ENCODE measurements around the gene ANK3. TPM values are rescaled to one million over a fixed set of nuclear protein-coding genes. Genes with fewer than 3 reads are reported as not detected.

Gene ANK3
- polyA plus RNA-seq, 1 experiment: 0.13 TPM

DNA sequence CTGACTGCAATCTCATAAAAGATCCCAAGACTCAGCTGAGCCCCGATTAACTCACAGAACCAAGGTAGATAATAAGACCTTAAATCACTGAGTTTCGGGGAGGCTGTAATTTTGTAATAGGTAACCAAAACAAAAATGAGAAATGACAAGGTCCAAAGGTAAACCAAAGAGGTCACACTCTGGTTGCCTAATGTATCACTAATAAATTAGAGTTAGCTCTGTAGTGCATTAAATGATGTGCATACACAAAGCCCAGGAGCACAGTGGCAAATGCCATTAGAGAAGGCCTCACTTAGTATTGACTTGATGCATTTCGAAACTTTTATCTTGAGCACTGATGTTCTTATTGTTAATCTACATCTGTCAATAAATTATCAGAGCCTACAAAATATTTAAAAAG, 245.6 kb downstream of the ANK3 start:
- no peaks in the 10 kb centered on the region for H3K36me3 ChIP-seq (ENCODE audit: control insufficient read depth, insufficient read depth, low read length)
- ChIA-PET POLR2A (no interaction called here), CTCF (interaction anchor here (0.8 to 1.4 kb wide), 3 partner anchors 22 to 39 kb away, joined by 3 to 4 read pairs (median 3); no protein-coding TSS in a partner anchor)
- TF ChIP-seq CTCF (IDR thresholded peaks at IDR 0.05; ENCODE audit: insufficient read depth, low read depth, low read length): no peak
- H3K27me3 ChIP-seq (ENCODE audit: control insufficient read depth, insufficient read depth, low read length): no peaks in the 10 kb centered on the region
- no peak for DNase-seq (ENCODE audit: low read depth)
- no peak overlapping the region for H3K4me3 ChIP-seq (ENCODE audit: low read depth, low read length)

DNA sequence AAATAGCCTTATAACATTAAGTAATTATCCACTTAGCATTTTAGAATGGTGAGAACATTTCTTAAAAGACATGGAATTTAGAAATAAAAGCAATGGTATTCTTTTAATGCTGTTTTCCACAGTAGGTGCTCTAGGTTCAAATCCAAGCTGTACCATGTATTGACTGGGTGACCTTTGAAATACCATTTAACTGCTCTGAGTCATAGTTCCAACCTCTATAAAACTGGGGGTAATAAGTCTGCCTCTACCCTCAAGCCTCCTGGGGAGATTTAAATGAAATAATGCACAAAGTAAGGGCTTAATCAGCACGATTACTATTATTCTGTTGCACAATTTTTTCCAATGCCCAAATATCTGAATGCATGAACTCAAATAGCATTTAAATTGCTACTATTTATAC, 246.9 kb downstream of the ANK3 start:
- no peak overlapping the region for H3K4me3 ChIP-seq (ENCODE audit: low read depth, low read length)

GRCh38 chr10:60141896-60142559, 247.6 kb downstream of the ANK3 start:
- POLR2A ChIA-PET: no interaction called here
- DNase-seq (ENCODE audit: low read depth): no peak
- no peaks in the 10 kb centered on the region for H3K36me3 ChIP-seq (ENCODE audit: control insufficient read depth, insufficient read depth, low read length)
- CTCF ChIA-PET: no interaction called here
- H3K27me3 ChIP-seq (ENCODE audit: control insufficient read depth, insufficient read depth, low read length): no peaks in the 10 kb centered on the region
- H3K4me3 ChIP-seq (ENCODE audit: low read depth, low read length): no peak overlapping the region
- TF ChIP-seq CTCF (IDR thresholded peaks at IDR 0.05; ENCODE audit: insufficient read depth, low read depth, low read length): no peak

More for the DNA sequence above, 246.9 kb downstream of the ANK3 start:
- no peaks in the 10 kb centered on the region for H3K27me3 ChIP-seq (ENCODE audit: control insufficient read depth, insufficient read depth, low read length)
- ChIA-PET CTCF (interaction anchor here (1.3 kb wide), 1 partner anchor 37 kb away, joined by 3 read pairs; no protein-coding TSS in a partner anchor), POLR2A (no interaction called here)
- TF ChIP-seq CTCF (IDR thresholded peaks at IDR 0.05; ENCODE audit: insufficient read depth, low read depth, low read length): no peak
- DNase-seq (ENCODE audit: low read depth): no peak
- H3K36me3 ChIP-seq (ENCODE audit: control insufficient read depth, insufficient read depth, low read length): no peaks in the 10 kb centered on the region

- ChIA-PET CTCF (interaction anchor here (1.3 kb wide), 1 partner anchor 8 kb away, joined by 4 read pairs; no protein-coding TSS in a partner anchor), POLR2A (no interaction called here)
- no peak for DNase-seq (ENCODE audit: low read depth)
Measured at GRCh38 chr10:60140651-60141632, 248.7 kb downstream of the ANK3 start.

More at GRCh38 chr10:60140651-60141632, 248.7 kb downstream of the ANK3 start:
- no peaks in the 10 kb centered on the region for H3K27me3 ChIP-seq (ENCODE audit: control insufficient read depth, insufficient read depth, low read length)
- H3K4me3 ChIP-seq (ENCODE audit: low read depth, low read length): no peak overlapping the region
- H3K36me3 ChIP-seq (ENCODE audit: control insufficient read depth, insufficient read depth, low read length): no peaks in the 10 kb centered on the region
- TF ChIP-seq CTCF (IDR thresholded peaks at IDR 0.05; ENCODE audit: insufficient read depth, low read depth, low read length): no peak

Measured in BJ (cell line).